PFSK-1 (cell line): ENCODE data around the gene IFITM2.

Experiments
- FOXP2 ChIP-seq: optimal IDR thresholded peaks from 2 replicates; pipeline ENCODE3; 2011; ENCODE audit warnings: borderline replicate concordance, control low read depth, inconsistent platforms; ENCODE audit not compliant: insufficient read depth; ENCODE audit errors: extremely low read length, extremely low read depth
- POLR2AphosphoS5 ChIP-seq: IDR thresholded peaks from 2 replicates; pipeline ENCODE4 v1.6.1; 2012; ENCODE audit warnings: low read depth, mild to moderate bottlenecking, control low read depth, low read length, moderate library complexity
- REST ChIP-seq, 2 experiments: IDR thresholded peaks; 2 replicates each; pipeline versions ENCODE4 v1.6.1 to v1.8.0; 2011 to 2012; ENCODE audit warnings: low read depth in 2 of 2, low read length in 2 of 2, control low read depth in 1 of 2, inconsistent platforms in 1 of 2, mild to moderate bottlenecking in 1 of 2, moderate library complexity in 1 of 2; ENCODE audit not compliant: insufficient read depth in 1 of 2
- SIN3A ChIP-seq: IDR thresholded peaks from 2 replicates; pipeline ENCODE4 v1.6.1; 2012; ENCODE audit warnings: mild to moderate bottlenecking, low read length, moderate library complexity, borderline replicate concordance; ENCODE audit not compliant: insufficient read depth
- TAF1 ChIP-seq: IDR thresholded peaks from 2 replicates; pipeline ENCODE4 v1.6.1; 2012; ENCODE audit warnings: low read length, control low read depth, borderline replicate concordance; ENCODE audit not compliant: insufficient read depth

GRCh38 chr11:327581-327923 is 19.9 kb downstream of the IFITM2 start:
- TF ChIP-seq POLR2AphosphoS5 = no peak
- TF ChIP-seq SIN3A = no peak
- TF ChIP-seq TAF1 = no peak
- TF ChIP-seq REST (IDR thresholded peaks at IDR 0.05; ENCODE audit: insufficient read depth in 1 of 2, low read depth in 2 of 2, low read length in 2 of 2) = no peak
- no peak for TF ChIP-seq FOXP2
